HG03378 (cell line): Measurements from ENCODE around the gene BDKRB1.

Source experiments
- ATAC-seq: cut with Tn5 transposase; IDR thresholded peaks from one replicate; pipeline ENCODE4 v1.9.1; 2021; ENCODE audit warnings: mild to moderate bottlenecking, moderate library complexity; ENCODE audit not compliant: unreplicated experiment

The BDKRB1 gene

GRCh38 chr14:96260341-96260821 is 4.4 kb downstream of the BDKRB1 start:
- no peak for ATAC-seq

GRCh38 chr14:96261053-96261452 is 5.0 kb downstream of the BDKRB1 start:
- no peak for ATAC-seq

GRCh38 chr14:96261772-96262655 is 6.0 kb downstream of the BDKRB1 start:
- no peak for ATAC-seq

GRCh38 chr14:96263347-96264199 is 7.6 kb downstream of the BDKRB1 start:
- ATAC-seq: no peak

GRCh38 chr14:96264200-96264553 is 8.2 kb downstream of the BDKRB1 start:
- ATAC-seq: no peak

GRCh38 chr14:96264853-96265252 is 8.8 kb downstream of the BDKRB1 start:
- no peak for ATAC-seq

- ATAC-seq: no peak
Measured at GRCh38 chr14:96265383-96266095, 9.5 kb downstream of the BDKRB1 start.

- ATAC-seq: no peak
Measured at GRCh38 chr14:96267336-96267735, 11.3 kb downstream of the BDKRB1 start.

- ATAC-seq: no peak
Measured at GRCh38 chr14:96267916-96268315, 11.9 kb downstream of the BDKRB1 start.

GRCh38 chr14:96268431-96269358 is 12.7 kb downstream of the BDKRB1 start:
- no peak for ATAC-seq

GRCh38 chr14:96269359-96269710 is 13.3 kb downstream of the BDKRB1 start:
- ATAC-seq: no peak

- no peak for ATAC-seq
Measured at GRCh38 chr14:96270565-96271420, 14.8 kb downstream of the BDKRB1 start.

- ATAC-seq: no peak
Measured at GRCh38 chr14:96271421-96271762, 15.4 kb downstream of the BDKRB1 start.

GRCh38 chr14:96272777-96273473 is 16.9 kb downstream of the BDKRB1 start:
- no peak for ATAC-seq

GRCh38 chr14:96273629-96274028 is 17.6 kb downstream of the BDKRB1 start:
- ATAC-seq: no peak

- no peak for ATAC-seq
Measured at GRCh38 chr14:96274122-96274521, 18.1 kb downstream of the BDKRB1 start.

GRCh38 chr14:96274543-96274942 is 18.5 kb downstream of the BDKRB1 start:
- ATAC-seq: no peak

- ATAC-seq: no peak
Measured at GRCh38 chr14:96275177-96276112, 19.4 kb downstream of the BDKRB1 start.
